Stimulated activated CD4-positive, alpha-beta T cell treated with anti-CD3 and anti-CD28 coated beads, Interleukin-4, amount 100 ng/mL, for 24 hours (primary cell): Measurements from ENCODE around the gene CAMK2N2.

Source experiments
- DNase-seq: peaks from one replicate; pipeline ENCODE4 v3.0.0-alpha.2; 2020

CAMK2N2 gene

GRCh38 chr3:184261270-184261853, at the start of gene CAMK2N2:
CAMK2N2 (minus strand) TSS chr3:184261553; CDS start chr3:184261285, 268 bp downstream.
- DNase-seq = peak; percentile 45

GRCh38 chr3:184308744-184309143, 47.4 kb upstream of the CAMK2N2 start:
- no peak for DNase-seq

- no peak for DNase-seq
These were observed 46.6 kb upstream of the CAMK2N2 start for GRCh38 chr3:184307915-184308314.

GRCh38 chr3:184306341-184306972, 45.1 kb upstream of the CAMK2N2 start:
- no peak for DNase-seq

DNA sequence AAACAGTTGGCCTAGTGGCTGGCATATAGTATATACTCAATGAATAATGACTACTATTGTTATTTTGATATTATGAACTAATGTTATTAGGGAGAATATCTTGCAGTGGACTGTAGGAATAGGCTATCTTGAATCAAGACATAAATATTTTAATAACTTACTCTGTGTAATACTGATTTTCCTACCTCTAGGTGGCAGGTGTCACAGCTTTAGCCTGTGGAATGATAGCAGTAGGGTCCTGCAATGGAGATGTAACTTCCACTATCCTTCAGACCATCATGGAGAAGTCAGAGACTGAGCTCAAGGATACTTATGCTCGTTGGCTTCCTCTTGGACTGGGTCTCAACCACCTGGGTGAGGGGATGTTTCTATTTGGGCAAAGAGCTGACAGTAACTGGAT, 44.2 kb upstream of the CAMK2N2 start:
- DNase-seq = no peak

- DNase-seq = no peak
These were observed 39.0 kb upstream of the CAMK2N2 start for GRCh38 chr3:184300378-184300720.

- DNase-seq = no peak
These were observed 38.4 kb upstream of the CAMK2N2 start for GRCh38 chr3:184299488-184300377.

GRCh38 chr3:184298759-184299487, 37.6 kb upstream of the CAMK2N2 start, which contains the start of gene PSMD2:
PSMD2 (plus strand) TSS chr3:184299241; CDS start chr3:184299267, 26 bp downstream.
- DNase-seq = peak; percentile 98

GRCh38 chr3:184296616-184297015, 35.3 kb upstream of the CAMK2N2 start:
- DNase-seq = no peak

- no peak for DNase-seq
These were observed 34.4 kb upstream of the CAMK2N2 start for GRCh38 chr3:184295771-184296170.

DNA sequence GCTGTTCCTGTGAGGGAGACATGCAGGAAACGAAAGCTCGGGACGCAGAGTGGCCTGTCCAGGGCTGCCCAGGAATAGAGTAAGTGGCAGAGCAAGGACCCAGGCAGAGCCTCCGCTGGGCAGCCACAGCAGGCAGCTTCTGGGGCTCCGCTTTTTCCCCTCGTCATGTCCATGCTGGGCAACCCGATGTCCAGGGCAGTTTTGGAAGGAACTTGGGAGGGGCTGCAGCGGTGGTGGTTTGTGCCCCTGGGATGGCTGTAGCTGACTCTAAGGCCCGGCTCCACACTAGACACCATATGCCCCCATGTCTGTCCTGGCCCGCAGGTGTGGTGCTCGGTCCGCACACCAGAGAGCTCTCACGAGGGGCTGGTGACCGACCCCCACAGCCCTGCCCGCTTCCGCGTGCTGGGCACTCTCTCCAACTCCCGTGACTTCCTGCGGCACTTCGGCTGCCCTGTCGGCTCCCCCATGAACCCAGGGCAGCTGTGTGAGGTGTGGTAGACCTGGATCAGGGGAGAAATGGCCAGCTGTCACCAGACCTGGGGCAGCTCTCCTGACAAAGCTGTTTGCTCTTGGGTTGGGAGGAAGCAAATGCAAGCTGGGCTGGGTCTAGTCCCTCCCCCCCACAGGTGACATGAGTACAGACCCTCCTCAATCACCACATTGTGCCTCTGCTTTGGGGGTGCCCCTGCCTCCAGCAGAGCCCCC, 30.5 kb upstream of the CAMK2N2 start:
- DNase-seq = no peak

GRCh38 chr3:184291044-184291737, 29.8 kb upstream of the CAMK2N2 start:
- no peak for DNase-seq

GRCh38 chr3:184290331-184290730, 29.0 kb upstream of the CAMK2N2 start:
- no peak for DNase-seq

GRCh38 chr3:184289426-184289938, 28.1 kb upstream of the CAMK2N2 start:
- peak; percentile 73 for DNase-seq

- DNase-seq = no peak
These were observed 23.3 kb upstream of the CAMK2N2 start for GRCh38 chr3:184284696-184285095.

DNA sequence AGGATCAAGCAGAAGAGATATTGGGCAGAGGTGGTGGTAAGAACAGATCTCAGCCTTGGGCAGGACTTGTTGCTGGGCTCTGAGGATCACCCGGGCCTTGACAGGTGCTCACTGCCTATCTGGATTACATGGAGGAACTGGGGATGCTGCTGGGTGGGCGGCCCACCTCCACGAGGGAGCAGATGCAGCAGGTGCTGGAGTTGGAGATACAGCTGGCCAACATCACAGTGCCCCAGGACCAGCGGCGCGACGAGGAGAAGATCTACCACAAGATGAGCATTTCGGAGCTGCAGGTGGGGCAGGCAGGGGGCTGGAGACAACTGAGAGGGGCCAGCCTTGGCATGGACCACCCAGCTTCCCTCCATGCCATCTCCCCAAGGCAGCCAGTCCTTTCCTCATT, 22.3 kb upstream of the CAMK2N2 start:
- no peak for DNase-seq

DNA sequence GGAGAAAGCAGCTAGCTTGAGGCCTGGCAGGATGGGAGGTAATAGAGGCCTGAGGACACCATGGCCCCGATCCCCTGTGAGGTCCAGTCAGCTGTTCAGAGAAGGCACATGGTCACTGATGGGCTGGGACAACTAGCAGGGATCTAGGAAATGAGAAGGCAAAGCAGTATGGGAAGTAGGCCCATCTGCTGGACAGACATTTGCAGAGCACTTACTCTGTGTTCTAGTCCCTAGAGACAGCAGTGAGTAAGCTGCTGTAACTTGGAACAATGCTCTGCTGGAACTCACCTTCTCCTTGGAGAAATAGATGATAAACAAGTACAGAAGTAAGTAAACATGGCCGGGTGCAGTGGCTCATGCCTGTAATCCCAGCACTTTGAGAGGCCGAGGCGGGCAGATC, 21.6 kb upstream of the CAMK2N2 start:
- no peak for DNase-seq

DNA sequence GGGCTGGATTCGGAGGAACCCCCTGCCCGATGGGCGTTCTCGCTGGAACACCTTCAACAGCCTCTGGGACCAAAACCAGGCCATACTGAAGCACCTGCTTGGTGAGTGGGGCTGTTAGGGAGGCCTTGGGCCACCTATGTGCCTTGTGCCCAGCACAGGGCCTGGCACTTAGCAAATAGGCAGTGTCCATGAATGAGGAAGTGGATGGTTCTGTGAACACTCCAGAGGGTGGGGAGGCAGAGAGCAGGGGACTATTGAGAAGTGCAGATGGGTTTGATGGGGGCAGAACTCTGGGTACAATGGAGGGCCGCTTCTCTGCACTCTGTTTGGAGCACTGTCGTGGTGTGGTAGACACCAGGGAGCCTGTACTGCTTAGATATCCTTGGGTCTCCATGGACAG, 16.0 kb upstream of the CAMK2N2 start:
- no peak for DNase-seq

- no peak for DNase-seq
These were observed 14.9 kb upstream of the CAMK2N2 start, which contains the start of gene ECE2 for GRCh38 chr3:184275961-184276910. ECE2 (plus strand) TSS chr3:184276022; CDS start chr3:184276154, 132 bp downstream.

GRCh38 chr3:184275381-184275701, 14.0 kb upstream of the CAMK2N2 start:
- DNase-seq = no peak
